HG03565 (cell line): ENCODE results near the gene CD74.

Experiments used
- ATAC-seq: cut with Tn5 transposase; IDR thresholded peaks from one replicate; pipeline ENCODE4 v1.9.1; 2021; ENCODE audit warnings: mild to moderate bottlenecking, moderate library complexity; ENCODE audit not compliant: unreplicated experiment

The CD74 gene

DNA sequence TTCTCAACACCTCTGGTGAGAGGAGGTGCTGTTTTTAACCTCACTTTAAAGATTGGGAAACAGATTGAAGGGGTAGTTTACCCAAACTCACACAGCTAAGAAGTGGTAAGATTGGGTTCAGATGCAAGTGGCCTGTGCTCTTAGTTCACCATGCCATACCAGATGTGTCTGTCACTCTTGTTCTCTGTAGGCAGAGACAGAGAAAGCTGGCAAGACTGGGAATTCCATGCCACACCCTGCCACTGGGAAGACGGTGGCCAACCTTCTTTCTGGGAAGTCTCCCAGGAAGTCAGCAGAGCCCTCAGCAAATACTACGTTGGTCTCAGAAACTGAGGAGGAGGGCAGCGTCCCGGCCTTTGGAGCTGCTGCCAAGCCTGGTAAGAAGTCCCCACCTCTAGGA lies 44.2 kb downstream of the CD74 start:
- no peak for ATAC-seq

DNA sequence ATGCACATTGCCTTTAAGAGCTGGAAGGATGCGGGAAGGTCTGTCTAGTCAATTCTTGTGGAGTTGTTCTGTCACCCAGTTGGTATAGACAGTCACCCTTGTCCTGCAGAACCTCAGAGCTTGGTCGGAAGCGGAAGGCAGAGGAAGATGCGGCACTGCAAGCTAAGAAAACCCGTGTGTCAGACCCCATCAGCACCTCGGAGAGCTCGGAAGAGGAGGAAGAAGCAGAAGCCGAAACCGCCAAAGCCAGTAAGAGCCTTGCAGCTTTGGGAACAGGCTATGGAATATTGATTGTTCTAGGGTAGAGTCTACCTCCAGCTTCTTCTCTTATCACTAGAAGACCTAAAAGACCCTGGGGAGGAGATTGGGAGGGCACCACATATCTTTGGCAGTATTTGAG lies 48.7 kb downstream of the CD74 start:
- no peak for ATAC-seq

- ATAC-seq = no peak
Observed at GRCh38 chr5:150363185-150363584, 49.5 kb downstream of the CD74 start.

- ATAC-seq = peak; percentile 32
Observed at GRCh38 chr5:150361301-150361700, 51.4 kb downstream of the CD74 start.

GRCh38 chr5:150358261-150359095 lies 54.2 kb downstream of the CD74 start:
- ATAC-seq = no peak

DNA sequence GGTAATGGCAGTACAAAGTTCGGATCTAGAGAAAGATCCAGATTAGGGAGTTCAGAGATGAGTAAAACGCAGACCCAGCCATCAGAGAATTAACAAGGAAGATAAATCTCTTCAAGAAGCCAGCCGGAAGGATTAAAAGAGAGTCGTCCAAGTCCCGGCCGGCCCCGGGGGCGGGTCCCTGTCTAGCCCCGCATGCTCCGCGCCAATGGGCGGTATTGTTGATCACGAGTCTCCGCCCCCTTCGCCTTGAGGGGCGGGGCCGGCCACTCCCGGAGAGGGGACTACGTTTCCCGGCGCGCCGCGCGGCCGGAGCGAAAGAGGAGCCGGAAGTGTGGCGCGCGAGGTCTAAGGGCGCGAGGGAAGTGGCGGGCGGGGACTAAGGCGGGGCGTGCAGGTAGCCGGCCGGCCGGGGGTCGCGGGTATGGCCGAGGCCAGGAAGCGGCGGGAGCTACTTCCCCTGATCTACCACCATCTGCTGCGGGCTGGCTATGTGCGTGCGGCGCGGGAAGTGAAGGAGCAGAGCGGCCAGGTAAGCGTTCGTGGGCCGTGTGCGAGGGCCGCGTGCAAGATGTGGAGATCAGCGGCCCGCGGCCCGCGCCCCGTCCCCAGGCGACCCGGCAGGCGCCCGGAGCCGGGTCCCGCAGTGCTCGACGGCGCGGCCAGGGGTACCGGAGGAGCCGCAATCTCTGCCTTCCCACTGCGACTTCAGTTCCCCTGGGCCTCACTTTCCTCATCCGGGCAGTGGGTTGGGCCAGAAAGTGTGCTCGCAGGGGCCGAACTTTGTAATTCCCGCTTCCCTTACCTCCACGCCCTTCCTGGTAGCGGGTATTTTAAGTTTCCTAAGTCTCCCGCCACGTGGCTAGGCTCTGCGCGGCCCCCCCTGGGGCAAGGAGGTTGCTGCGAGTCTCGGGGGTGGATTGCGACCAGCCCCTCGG lies 55.1 kb downstream of the CD74 start, which contains the start of gene TCOF1:
TSS of gene TCOF1 (plus strand) at position 372 of the 935 bp plus-strand sequence. CDS start at position 422, 50 bp downstream.
- peak; percentile 96 for ATAC-seq

DNA sequence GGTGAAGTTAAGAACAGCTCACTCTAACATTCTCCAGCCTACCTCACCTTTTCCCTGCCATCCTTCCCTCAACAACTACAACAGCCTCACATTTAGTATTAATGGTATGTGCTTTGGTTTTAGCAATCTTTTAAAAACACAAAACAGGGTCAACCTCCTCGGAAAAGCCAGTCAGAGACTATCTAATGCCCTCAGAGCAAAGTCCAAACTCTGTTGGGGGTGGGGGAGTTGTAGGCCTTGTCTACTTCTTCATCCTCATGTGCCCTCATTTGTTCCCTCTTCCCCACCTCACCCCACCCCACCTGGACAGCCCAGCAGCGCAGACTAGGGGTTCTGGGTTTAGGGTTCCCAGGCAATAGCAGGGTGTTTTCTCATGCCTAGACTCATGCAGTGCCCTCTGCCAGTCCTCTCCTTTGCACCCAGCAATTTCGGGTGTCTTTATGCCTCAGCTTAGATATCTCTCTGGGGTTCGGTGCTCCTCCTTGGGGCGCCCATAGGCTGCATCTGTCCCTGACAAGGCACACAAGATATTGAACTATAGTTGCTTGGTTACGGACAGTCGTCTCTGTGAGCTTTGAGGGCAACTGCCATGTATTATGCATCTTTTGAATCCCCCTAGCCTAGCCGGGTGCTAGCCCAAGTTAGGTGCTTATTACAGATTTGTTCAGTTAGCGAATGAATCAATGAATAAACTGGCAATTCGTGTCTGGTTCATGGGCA lies 56.0 kb downstream of the CD74 start:
- no peak for ATAC-seq

DNA sequence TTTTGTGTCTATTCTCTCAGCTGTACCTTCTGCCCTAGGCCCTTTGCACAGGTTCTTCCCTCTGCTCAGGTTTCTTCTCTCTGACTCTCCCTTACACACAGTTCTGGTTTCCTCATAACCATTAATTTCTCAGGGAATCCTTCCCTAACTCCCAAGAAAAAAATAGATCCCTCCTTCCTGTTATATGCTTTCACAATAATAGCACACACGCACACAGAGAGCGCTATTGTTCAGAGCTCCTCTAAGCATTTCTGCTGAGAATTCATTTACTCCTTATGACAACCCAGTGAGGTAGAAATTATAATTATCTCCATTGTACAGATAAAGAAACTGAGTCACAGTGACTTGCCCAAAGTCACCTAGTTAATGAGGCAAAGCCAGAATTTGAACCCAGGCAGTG lies 56.9 kb downstream of the CD74 start:
- ATAC-seq = no peak

GRCh38 chr5:150353032-150353675 lies 59.6 kb downstream of the CD74 start:
- ATAC-seq = no peak

DNA sequence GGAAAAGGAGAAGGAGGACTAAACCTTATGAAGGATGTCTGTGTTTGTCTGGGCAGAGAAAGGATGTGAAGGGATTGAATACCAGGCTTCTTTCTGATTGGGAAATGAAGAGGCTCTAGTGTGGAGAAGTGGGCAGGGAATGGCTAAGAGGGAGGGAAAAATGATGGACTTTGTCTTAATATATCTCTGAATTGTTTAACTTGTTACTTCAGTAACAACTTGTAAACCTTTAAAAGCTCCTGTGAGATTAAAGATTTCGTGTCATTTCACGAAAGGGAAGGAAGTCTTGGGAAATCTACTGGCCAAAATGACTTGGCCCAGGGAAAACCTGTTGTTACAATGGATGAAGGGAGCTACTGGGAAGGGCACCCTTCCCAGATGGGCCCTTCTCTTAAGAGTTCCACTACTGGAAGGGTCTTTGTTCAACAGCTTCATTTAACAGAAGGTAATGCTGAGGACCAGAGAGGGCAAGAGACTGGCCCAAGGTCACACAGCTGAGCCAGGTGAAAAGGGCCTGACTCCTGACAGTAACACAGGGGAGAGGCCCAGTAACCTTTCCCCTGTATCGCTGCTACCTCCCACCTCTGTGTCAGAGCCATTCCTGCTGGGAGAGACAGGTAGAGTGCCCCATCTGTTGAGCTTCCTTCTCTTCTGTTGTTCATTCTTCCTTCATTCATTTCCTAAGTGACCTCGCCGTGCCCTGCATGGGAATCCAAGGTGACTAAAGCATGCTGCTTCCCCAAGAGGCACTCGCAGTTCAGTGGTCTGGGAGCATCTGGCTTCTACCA lies 60.3 kb downstream of the CD74 start:
- ATAC-seq = no peak
